Middle frontal gyrus (tissue), 1 donor: ENCODE results near the gene ADGRA3.

Experiments used
- DNase-seq: peaks from one replicate; pipeline ENCODE4 v3.0.0-alpha.2; 2015; ENCODE audit warnings: low spot score; ENCODE audit errors: extremely low spot score

The ADGRA3 gene

GRCh38 chr4:22514001-22514400 is 1.9 kb downstream of the ADGRA3 start:
- no peak for DNase-seq

DNA sequence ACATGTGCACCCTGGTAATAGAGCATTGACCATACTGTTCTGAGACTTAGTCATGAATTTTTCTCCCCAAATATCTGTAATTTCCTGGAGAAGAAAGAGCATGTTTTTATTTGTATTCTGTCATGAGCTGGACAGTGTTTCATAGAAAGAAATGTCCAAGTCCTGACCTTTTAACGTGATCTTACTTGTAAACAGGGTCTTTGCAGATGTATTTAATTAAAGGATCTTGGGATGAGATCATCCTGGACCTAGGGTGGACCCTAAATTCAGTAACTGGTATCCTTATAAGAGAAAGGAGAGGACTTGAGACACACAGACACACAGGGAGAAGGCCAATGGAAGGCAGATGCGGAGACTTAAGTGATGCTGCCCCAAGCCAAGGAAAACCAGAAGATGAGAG is 3.6 kb downstream of the ADGRA3 start:
- DNase-seq = no peak

DNA sequence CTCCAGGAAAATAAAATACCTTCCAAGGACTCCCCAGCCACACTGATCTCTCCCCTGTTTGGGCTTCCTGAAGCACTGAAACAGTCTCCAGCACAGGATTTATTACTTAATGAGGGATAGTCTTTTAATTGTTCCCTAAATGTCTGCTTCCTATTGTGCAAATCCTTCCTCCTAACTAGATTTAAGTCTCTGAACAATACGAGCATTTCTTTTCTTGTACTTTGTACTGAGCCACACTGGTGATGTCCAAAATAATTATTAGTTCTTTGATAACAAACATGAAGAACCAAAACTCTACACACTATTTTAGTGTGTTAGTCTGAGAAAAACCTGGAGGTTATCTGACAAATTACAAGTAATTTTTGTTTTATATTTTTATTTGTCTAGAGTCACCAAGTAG is 5.1 kb downstream of the ADGRA3 start:
- DNase-seq = no peak

GRCh38 chr4:22508376-22508775 is 7.5 kb downstream of the ADGRA3 start:
- no peak for DNase-seq

GRCh38 chr4:22504922-22505321 is 10.9 kb downstream of the ADGRA3 start:
- DNase-seq = no peak

- DNase-seq = no peak
Measured at GRCh38 chr4:22504447-22504846, 11.4 kb downstream of the ADGRA3 start.

DNA sequence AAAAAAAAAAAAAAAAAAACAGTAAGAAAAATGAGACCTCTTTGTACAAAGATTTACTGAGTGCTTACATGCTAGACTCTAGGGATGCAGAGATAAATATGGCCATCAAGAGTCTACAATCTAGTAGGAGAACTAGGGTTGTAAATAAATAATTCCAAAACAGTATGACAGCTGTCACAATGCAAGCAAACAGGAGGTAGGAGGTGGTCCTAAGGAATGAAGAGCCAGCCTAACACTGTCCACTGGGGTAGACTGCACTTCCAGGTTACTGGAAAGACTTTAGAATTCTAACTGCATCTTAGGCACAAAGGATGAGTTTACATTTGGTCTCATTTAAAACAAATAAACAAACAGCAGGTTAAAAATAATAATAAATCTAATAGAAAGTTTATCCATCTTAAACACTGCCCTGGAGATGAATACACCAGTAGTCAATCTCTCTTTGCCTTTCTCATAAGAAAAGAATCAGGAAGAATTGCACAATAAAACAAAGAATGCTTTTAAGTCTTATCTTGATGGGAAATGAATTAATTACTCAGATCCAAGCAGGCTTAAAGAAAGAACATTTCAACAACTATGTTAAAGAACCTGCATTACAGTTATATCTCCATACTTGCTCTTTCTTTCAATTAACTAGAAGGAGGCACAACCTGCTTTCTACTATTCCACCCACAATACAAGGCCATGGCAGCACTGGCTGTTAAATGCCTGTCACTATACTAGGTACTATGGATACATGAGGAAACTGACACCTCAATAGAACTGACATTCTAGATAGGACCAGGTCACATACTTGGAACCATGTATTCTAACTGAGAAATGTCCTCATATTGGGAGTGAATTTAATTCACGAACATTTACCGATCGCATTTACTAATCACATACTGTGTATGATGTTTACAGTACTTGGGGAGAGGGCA is 12.7 kb downstream of the ADGRA3 start:
- no peak for DNase-seq

GRCh38 chr4:22501715-22502095 is 14.2 kb downstream of the ADGRA3 start:
- DNase-seq = no peak

DNA sequence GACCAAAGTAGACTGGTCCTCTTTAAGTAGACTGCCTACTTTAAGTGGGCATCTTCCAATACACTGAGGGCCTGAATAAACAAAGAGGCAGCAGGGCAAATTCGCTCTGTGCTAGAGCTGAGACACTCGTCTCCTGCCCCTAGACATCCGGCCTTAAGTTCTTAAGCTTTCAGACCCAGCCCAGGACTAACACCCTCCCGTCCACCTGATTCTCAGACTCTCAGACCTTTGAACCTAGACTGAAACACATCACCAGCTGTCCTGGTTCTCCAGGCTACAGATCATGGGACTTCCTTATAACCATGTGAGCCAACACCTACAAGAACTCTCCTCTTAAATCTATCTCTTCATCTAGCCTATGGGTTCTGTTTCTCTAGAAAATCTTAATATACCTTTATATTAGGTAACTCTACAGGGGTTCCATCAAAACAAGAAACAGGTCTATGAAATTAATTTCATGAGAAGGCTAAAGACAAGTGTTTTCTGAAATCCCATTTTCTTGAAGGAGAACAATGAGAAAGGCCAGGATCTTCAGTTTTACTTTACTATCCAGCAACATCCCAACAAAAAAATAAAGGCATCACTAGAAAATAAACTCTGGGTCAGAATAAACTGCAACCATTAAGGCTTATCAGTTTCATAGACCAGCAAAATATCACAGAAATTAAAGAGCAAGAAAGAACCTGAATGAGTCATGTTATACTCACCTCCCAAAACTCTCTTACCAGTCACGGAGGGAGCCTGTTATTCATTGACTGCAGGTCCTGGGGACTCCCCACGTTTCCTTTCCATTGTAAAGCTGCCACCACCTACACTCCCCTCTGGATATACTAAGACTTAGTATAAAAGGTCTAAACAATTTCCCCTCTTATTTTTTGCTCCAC is 14.8 kb downstream of the ADGRA3 start:
- no peak for DNase-seq

GRCh38 chr4:22500128-22500611 is 15.7 kb downstream of the ADGRA3 start:
- no peak for DNase-seq

- DNase-seq = no peak
Measured at GRCh38 chr4:22498866-22499265, 17.0 kb downstream of the ADGRA3 start.

DNA sequence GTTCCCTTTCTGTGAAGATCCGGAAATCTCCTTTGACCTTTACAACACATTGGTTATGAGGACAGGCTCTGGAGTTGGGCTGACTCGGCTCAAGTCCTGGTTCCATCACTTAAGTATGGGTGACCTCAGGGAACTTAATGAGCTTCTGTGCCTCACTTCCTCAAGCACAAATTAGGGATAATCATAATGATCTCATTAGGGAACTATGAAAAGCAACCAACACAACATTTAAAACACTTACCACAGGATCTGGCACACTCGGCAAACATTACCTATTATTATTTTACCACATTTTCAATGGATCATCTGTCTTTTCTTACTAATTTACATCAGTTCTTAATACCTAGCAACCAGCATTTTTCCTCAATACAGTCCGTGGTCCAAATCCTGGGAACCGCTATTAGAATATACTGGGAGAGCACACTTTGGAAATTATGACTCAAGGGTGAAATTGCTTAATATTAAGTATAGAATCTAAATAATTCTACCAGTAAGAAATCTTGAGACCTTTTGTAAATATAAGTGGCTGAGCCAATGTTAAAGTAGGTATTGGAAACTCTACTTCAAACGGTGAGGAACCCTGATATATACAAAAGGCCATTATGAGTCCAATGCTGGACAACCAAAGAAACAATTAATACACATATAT is 19.6 kb downstream of the ADGRA3 start:
- DNase-seq = no peak

- no peak for DNase-seq
Measured at GRCh38 chr4:22493523-22493922, 22.3 kb downstream of the ADGRA3 start.

DNA sequence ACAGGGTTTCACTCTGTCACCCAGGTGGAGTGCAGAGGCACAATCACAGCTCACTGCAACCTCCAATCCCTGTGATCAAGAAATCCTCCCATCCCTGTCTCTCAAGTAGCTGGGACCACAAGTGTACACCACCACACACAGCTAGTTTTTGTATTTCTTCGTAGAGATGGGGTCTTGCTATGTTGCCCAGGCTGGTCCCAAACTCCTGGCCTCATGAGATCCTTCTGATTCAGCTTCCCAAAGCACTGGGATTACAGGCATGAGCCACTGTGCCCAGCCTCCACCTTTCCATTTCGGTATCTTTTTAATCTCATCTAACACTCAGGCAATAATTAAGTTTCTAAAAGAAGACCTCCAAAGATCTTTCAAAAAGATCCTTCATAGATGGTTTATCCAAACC is 22.9 kb downstream of the ADGRA3 start:
- no peak for DNase-seq

GRCh38 chr4:22491939-22492338 is 23.9 kb downstream of the ADGRA3 start:
- no peak for DNase-seq

DNA sequence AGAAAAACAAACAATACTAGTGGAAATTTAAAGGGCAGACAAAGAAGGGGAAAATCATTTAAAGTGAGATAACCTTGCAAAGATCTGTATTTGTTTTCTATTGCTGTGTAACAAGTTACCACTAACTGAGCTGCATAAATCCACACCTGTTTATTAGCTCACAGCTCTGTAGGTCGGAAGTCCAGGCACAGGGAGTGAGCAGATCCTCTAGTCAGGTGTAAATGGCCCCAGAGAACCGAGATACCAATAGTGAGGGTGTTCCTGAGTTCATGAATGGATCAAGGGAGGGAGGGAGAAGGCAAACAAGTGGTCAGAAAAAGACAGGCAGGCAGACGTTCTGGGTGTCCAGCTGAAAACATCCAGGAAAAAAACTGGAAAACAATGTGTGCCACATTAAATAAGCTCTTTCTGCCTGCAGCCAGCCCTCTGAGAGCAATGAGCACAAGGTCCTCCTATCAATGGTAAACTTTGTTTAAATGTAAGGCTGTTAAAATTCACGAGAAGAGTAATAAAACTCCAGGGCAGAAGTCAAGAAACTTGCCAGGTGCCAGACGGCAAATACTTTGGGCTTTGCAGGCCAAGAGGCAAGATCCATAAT is 25.0 kb downstream of the ADGRA3 start:
- DNase-seq = no peak

DNA sequence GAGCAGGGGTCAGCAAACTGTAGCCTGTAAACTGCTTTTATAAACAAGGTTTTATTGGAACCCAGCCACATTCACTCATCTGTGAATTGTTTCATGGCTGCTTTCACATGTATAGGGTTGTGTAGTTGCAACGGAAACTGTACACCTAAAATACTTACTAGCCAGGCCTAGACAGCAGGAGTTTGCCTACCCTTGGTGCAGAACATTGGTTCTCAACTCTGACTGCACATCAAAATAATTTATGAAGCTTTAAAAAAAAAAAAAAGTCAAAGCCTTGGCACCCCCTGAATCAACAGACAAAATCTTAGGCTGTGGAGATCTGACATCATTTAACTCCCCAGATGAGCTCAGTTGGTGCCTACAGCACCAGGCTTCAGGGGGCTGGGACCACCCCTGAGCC is 27.8 kb downstream of the ADGRA3 start:
- DNase-seq = no peak

GRCh38 chr4:22487328-22487727 is 28.5 kb downstream of the ADGRA3 start:
- DNase-seq = no peak

GRCh38 chr4:22486276-22486675 is 29.6 kb downstream of the ADGRA3 start:
- DNase-seq = no peak

DNA sequence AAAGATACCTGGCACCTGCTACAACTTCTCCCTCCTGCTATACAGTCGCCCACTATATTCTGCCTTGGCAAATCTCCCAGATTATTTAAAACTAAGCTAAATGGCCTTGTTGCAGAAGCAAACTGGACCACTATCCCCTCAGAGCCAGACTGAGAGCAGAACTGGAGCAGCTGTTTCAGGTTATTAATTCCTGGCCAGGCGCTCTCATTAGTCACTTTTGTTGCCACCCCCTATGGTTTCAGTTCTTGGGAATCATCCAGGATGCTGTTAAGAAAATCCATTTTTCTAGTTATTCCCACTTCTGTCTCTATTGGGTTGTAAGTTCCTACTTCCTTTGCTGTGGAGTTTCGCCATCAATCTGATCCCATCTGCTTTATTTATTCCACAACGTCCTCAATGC is 30.1 kb downstream of the ADGRA3 start:
- DNase-seq = no peak

GRCh38 chr4:22483551-22483981 is 32.3 kb downstream of the ADGRA3 start:
- no peak for DNase-seq
